ENCODE results near the gene PML. TPM values are rescaled to one million over a fixed set of nuclear protein-coding genes. Genes with fewer than 3 reads are reported as not detected.

The PML gene
- total and polyA plus RNA-seq, 4 donors: 33.9 to 80.5 (median 60.8) TPM

DNA sequence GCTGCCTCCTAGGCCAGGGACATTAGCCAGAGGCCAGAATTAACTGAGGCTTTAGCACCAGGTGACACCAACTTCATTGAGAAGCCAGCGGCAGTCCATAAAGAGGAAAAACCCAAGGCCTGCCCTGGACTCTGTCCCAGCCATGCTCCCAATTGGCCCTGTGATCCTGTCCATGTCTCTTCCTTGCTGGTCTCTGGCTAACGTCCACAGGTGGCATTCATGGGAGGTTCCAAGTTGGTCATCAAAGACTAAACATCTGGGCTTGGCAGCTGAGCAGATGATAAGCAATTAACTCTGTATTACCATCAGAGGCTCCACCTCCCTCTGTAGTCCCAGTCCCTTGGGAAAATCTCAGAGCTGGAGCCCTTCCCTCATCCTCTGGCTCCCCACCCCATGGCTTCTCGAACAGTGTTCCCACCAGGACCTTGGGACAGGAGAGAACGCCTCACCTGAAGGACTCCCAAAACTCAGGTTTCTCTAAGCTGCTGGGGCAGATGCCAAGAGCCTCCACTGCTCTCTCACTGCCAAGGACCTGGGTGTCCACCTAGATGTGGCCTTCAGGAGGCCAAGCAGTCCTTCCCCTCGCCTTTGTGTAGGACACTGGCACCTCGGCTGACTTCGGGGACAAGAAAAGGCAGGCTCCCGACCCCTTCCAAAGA lies 47.4 kb downstream of the PML start:
- Histone ChIP-seq H3K27ac (ENCODE audit: low read depth in 1 of 2, low read length in 1 of 2) (no peak overlapping the region), H3K36me3 (ENCODE audit: control insufficient read depth in 4 of 4, insufficient read depth in 4 of 4, low read length in 4 of 4) (peaks cover 0 to 32% (median 3%) of the 10 kb centered on the region in 4 donors), H3K9ac (ENCODE audit: insufficient read depth in 1 of 2, low read length in 2 of 2) (no peak overlapping the region), H3K9me3 (ENCODE audit: control insufficient read depth in 4 of 4, insufficient read depth in 3 of 4, low read length in 3 of 4) (no peaks in the 10 kb centered on the region), H3K4me3 (no peak overlapping the region), H3K27me3 (ENCODE audit: control insufficient read depth in 3 of 3, insufficient read depth in 3 of 3, low read length in 2 of 3) (no peaks in the 10 kb centered on the region), H3K4me1 (ENCODE audit: control insufficient read depth in 5 of 5, insufficient read depth in 5 of 5, low read length in 5 of 5) (peaks cover 0 to 28% (median 7%) of the 10 kb centered on the region in 5 donors)
- DNase-seq (no peak), ATAC-seq (ENCODE audit: insufficient read depth, low FRiP score) (no peak)
- TF ChIP-seq, protein P1, sequence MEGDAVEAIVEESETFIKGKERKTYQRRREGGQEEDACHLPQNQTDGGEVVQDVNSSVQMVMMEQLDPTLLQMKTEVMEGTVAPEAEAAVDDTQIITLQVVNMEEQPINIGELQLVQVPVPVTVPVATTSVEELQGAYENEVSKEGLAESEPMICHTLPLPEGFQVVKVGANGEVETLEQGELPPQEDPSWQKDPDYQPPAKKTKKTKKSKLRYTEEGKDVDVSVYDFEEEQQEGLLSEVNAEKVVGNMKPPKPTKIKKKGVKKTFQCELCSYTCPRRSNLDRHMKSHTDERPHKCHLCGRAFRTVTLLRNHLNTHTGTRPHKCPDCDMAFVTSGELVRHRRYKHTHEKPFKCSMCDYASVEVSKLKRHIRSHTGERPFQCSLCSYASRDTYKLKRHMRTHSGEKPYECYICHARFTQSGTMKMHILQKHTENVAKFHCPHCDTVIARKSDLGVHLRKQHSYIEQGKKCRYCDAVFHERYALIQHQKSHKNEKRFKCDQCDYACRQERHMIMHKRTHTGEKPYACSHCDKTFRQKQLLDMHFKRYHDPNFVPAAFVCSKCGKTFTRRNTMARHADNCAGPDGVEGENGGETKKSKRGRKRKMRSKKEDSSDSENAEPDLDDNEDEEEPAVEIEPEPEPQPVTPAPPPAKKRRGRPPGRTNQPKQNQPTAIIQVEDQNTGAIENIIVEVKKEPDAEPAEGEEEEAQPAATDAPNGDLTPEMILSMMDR (IDR thresholded peaks at IDR 0.05; ENCODE audit: control extremely low read depth, extremely low read depth): no peak
- WGBS, 2 donors: 88 to 97% methylated on average over 8 of the region's 8 CpGs

DNA sequence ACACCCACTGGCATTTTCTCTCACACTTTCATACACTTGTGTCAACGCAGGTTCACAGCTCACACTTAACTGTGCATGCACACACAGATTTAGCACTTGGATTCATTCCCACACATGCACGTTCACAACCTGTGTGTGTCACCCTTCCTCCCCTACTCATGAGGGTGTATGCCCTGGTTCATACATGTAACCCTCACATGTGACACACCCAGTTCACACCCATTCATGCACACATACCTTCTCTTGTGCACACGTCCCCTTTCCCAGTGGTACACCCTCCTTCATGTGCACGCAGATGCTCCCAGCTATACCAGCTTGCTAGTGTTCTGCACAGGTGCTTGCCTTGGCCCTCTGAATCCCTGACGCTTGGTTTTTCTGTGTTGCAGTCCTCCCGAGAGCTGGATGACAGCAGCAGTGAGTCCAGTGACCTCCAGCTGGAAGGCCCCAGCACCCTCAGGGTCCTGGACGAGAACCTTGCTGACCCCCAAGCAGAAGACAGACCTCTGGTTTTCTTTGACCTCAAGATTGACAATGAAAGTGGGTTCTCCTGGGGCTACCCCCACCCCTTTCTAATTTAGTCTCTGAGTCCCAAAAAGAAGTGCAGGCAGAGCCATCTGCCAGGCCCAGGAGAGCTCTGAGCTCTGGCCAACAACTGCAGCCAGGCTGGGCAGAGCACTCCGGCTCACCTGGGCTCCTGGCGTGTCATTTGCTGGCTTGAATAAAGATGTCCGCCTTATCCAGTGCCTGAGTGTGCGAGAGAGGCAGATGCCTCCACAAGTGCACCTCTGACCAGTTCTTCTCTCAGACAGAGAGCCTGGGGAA lies 48.3 kb downstream of the PML start:
- Histone ChIP-seq H3K27ac (ENCODE audit: low read depth in 1 of 2, low read length in 1 of 2) (peak overlapping the region in 1 of 2 donors; percentile 62), H3K4me3 (no peak overlapping the region), H3K4me1 (ENCODE audit: control insufficient read depth in 5 of 5, insufficient read depth in 5 of 5, low read length in 5 of 5) (peaks cover 0 to 30% (median 7%) of the 10 kb centered on the region in 5 donors), H3K27me3 (ENCODE audit: control insufficient read depth in 3 of 3, insufficient read depth in 3 of 3, low read length in 2 of 3) (no peaks in the 10 kb centered on the region), H3K9ac (ENCODE audit: insufficient read depth in 1 of 2, low read length in 2 of 2) (no peak overlapping the region), H3K9me3 (ENCODE audit: control insufficient read depth in 4 of 4, insufficient read depth in 3 of 4, low read length in 3 of 4) (no peaks in the 10 kb centered on the region), H3K36me3 (ENCODE audit: control insufficient read depth in 4 of 4, insufficient read depth in 4 of 4, low read length in 4 of 4) (peaks cover 0 to 24% (median 3%) of the 10 kb centered on the region in 4 donors)
- DNase-seq: no peak
- 93 to 96% methylated on average over 11 of the region's 11 CpGs for WGBS, 2 donors
- ATAC-seq (ENCODE audit: insufficient read depth, low FRiP score): no peak
- TF ChIP-seq, protein P1 (IDR thresholded peaks at IDR 0.05; ENCODE audit: control extremely low read depth, extremely low read depth): no peak

DNA sequence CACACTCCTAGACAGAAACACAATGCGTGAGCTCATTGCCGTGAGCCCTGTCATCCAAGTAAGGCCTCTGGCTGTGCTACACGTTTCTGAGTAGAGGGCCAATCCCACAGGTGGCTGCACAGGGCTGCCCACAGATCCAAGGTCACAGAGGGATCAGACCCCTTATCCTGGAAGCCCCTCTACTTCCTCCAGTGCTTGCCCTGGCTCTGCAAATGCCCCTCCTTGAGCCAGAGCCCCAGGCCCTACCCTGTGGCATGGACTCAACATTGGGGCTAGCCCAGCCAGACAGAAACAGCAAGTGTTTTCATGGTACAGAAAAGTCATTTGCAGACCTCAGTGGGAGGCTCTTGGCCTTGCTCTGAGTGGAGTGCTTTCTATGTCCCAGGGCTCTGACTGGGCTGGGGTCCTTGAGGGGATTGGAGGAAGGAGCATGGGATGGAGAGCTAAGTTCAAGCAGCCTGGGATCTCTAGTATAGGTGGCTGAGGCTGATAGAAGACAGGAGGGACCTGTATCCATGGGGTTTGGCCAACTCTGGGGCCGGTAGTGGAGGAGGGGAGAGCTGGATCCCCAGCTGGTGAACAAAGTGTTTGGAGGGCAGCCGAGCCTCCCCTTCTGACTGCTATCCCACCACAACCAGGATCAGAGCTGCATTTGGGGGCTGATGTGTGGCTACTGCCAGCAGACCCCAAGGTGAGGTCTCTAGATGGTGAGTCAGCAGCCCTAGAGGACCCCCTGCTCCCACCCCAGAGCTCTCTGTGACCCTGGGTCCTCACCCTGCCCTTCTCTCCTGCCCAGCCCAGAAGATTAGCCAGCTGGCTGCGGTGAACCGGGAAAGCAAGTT lies 49.1 kb downstream of the PML start:
- H3K27ac ChIP-seq (ENCODE audit: low read depth in 1 of 2, low read length in 1 of 2): peak overlapping the region; percentile 29 to 62
- TF ChIP-seq, protein P1 (IDR thresholded peaks at IDR 0.05; ENCODE audit: control extremely low read depth, extremely low read depth): no peak
- H3K9me3 ChIP-seq (ENCODE audit: control insufficient read depth in 4 of 4, insufficient read depth in 3 of 4, low read length in 3 of 4): no peaks in the 10 kb centered on the region
- no peak overlapping the region for H3K4me3 ChIP-seq
- H3K4me1 ChIP-seq (ENCODE audit: control insufficient read depth in 5 of 5, insufficient read depth in 5 of 5, low read length in 5 of 5): peaks cover 0 to 33% (median 11%) of the 10 kb centered on the region in 5 donors
- DNase-seq: no peak
- H3K9ac ChIP-seq (ENCODE audit: insufficient read depth in 1 of 2, low read length in 2 of 2): no peak overlapping the region
- no peaks in the 10 kb centered on the region for H3K27me3 ChIP-seq (ENCODE audit: control insufficient read depth in 3 of 3, insufficient read depth in 3 of 3, low read length in 2 of 3)
- no peak for ATAC-seq (ENCODE audit: insufficient read depth, low FRiP score)
- H3K36me3 ChIP-seq (ENCODE audit: control insufficient read depth in 4 of 4, insufficient read depth in 4 of 4, low read length in 4 of 4): peaks cover 0 to 21% (median 3%) of the 10 kb centered on the region in 4 donors
- WGBS, 2 donors: 69 to 98% methylated on average over 7 of the region's 7 CpGs

All from lung (tissue), 12 donors.